Type B pancreatic cell (in vitro differentiated cells): ENCODE measurements around the gene PEAK1. TPM values are rescaled to one million over a fixed set of nuclear protein-coding genes. Genes with fewer than 3 reads are reported as not detected.
"Not testable (repeated sequence)": the region's sequence is repeated elsewhere in the genome, so short reads cannot be mapped to it uniquely, and the experiment has no call there.

ENCODE experiments used
- DNase-seq: peaks from one replicate; pipeline ENCODE4 v3.0.0; 2021; ENCODE audit warnings: mixed read lengths; ENCODE audit not compliant: unreplicated experiment; ENCODE audit errors: extremely low spot score
- H3K27ac Mint-ChIP-seq: 2 replicates; pipeline ENCODE4 v1.8.0; 2021; ENCODE audit warnings: mild to moderate bottlenecking, mixed read lengths
- H3K27me3 Mint-ChIP-seq: 2 replicates; pipeline ENCODE4 v1.8.0; 2021; ENCODE audit warnings: mixed read lengths
- H3K36me3 Mint-ChIP-seq: 2 replicates; pipeline ENCODE4 v1.8.0; 2021; ENCODE audit warnings: mixed read lengths
- H3K4me1 Mint-ChIP-seq: one replicate; pipeline ENCODE4 v1.8.0; 2021; ENCODE audit warnings: mixed read lengths; ENCODE audit not compliant: unreplicated experiment
- H3K4me3 Mint-ChIP-seq: 2 replicates; pipeline ENCODE4 v1.8.0; 2021; ENCODE audit warnings: mild to moderate bottlenecking, mixed read lengths
- H3K9me3 Mint-ChIP-seq: 2 replicates; pipeline ENCODE4 v1.8.0; 2021; ENCODE audit warnings: mixed read lengths
- total RNA-seq: library from RNA; stranded (reverse); gene quantifications from 2 replicates; pipeline ENCODE4 v1.2.1, GENCODE V29; 2021; ENCODE audit warnings: low replicate concordance
- TF ChIP-seq, protein P1 (sequence below): fragments of 200-600 bp; sonication (generic); conservative IDR thresholded peaks from 2 replicates; pipeline ENCODE4 v1.5.0; 2021; ENCODE audit warnings: antibody characterized with exemption, mild to moderate bottlenecking

The PEAK1 gene
- total RNA-seq, 1 donor from 2014 or later = 35.0 TPM

DNA sequence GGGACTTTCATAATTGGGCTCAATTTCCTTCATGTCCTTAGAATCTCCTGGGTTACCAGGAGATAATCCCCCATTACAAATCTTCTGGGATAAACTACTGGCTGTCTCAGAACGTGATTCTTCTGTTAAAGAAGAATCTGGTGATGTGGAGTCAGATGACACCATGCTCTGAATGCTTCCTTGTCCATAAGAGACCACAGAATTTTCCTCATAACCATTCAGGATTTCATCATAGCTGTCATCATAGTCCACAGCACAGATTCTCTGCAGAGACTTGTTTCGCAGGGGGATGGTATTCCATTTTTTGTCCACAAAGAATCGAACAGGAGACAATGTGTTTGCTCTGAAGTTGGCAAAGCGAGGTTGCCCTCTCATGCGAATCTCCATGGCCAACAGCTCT is 239.1 kb downstream of the PEAK1 start:
- no peaks in the 10 kb centered on the region for H3K9me3 Mint-ChIP-seq
- TF ChIP-seq, protein P1, sequence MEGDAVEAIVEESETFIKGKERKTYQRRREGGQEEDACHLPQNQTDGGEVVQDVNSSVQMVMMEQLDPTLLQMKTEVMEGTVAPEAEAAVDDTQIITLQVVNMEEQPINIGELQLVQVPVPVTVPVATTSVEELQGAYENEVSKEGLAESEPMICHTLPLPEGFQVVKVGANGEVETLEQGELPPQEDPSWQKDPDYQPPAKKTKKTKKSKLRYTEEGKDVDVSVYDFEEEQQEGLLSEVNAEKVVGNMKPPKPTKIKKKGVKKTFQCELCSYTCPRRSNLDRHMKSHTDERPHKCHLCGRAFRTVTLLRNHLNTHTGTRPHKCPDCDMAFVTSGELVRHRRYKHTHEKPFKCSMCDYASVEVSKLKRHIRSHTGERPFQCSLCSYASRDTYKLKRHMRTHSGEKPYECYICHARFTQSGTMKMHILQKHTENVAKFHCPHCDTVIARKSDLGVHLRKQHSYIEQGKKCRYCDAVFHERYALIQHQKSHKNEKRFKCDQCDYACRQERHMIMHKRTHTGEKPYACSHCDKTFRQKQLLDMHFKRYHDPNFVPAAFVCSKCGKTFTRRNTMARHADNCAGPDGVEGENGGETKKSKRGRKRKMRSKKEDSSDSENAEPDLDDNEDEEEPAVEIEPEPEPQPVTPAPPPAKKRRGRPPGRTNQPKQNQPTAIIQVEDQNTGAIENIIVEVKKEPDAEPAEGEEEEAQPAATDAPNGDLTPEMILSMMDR = no peak

GRCh38 chr15:77180270-77180669 is 239.6 kb downstream of the PEAK1 start:
- peaks cover 7% of the 10 kb centered on the region for H3K4me1 Mint-ChIP-seq

More for the DNA sequence above, 239.1 kb downstream of the PEAK1 start:
- no peak for DNase-seq
- H3K27ac Mint-ChIP-seq = no peak overlapping the region
- no peaks in the 10 kb centered on the region for H3K27me3 Mint-ChIP-seq
- H3K4me1 Mint-ChIP-seq = peaks cover 12% of the 10 kb centered on the region
- no peak overlapping the region for H3K4me3 Mint-ChIP-seq
- H3K36me3 Mint-ChIP-seq = peaks cover 10% of the 10 kb centered on the region

GRCh38 chr15:77179541-77179998 is 240.3 kb downstream of the PEAK1 start:
- no peaks in the 10 kb centered on the region for H3K9me3 Mint-ChIP-seq
- no peaks in the 10 kb centered on the region for H3K27me3 Mint-ChIP-seq
- peaks cover under 1% of the 10 kb centered on the region for H3K4me1 Mint-ChIP-seq
- H3K27ac Mint-ChIP-seq = no peak overlapping the region
- DNase-seq = no peak
- TF ChIP-seq, protein P1 = no peak
- H3K36me3 Mint-ChIP-seq = peaks cover 10% of the 10 kb centered on the region
- H3K4me3 Mint-ChIP-seq = no peak overlapping the region

More at GRCh38 chr15:77180270-77180669, 239.6 kb downstream of the PEAK1 start:
- Mint-ChIP-seq H3K27me3 (no peaks in the 10 kb centered on the region), H3K36me3 (peaks cover 10% of the 10 kb centered on the region), H3K4me3 (no peak overlapping the region), H3K27ac (no peak overlapping the region), H3K9me3 (no peaks in the 10 kb centered on the region)
- TF ChIP-seq, protein P1 = no peak
- DNase-seq = no peak

- Mint-ChIP-seq H3K4me3 (no peak overlapping the region), H3K27ac (no peak overlapping the region), H3K9me3 (peaks cover 3% of the 10 kb centered on the region), H3K36me3 (peaks cover 15% of the 10 kb centered on the region), H3K27me3 (no peaks in the 10 kb centered on the region), H3K4me1 (peaks cover 4% of the 10 kb centered on the region)
- DNase-seq = no peak
- TF ChIP-seq, protein P1 = no peak
These were observed 241.5 kb downstream of the PEAK1 start for GRCh38 chr15:77178411-77178810.

DNA sequence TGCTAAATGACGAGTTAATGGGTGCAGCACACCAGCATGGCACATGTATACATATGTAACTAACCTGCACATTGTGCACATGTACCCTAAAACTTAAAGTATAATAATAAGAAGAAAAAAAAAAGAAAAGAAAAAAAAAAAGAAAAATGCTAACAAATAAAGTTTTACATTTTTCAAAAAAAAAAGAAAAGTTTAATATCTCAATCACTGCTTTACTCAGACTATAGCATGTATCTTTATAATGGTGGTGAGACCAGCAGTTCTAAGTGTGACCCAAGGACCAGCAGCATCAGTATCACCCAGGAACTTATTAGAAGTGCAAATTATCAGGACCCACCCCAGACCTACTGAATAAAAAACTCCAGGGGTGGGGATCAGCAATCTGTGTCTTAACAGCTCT is 243.8 kb downstream of the PEAK1 start:
- not testable (repeated sequence) for H3K27ac Mint-ChIP-seq, H3K9me3 Mint-ChIP-seq, H3K4me1 Mint-ChIP-seq, H3K4me3 Mint-ChIP-seq, DNase-seq, H3K27me3 Mint-ChIP-seq, H3K36me3 Mint-ChIP-seq

GRCh38 chr15:77173487-77173886 is 246.4 kb downstream of the PEAK1 start:
- peak overlapping the region; percentile 71 for H3K27ac Mint-ChIP-seq
- H3K27me3 Mint-ChIP-seq = no peaks in the 10 kb centered on the region
- peak overlapping the region; percentile 25 for H3K4me3 Mint-ChIP-seq
- peaks cover 6% of the 10 kb centered on the region for H3K9me3 Mint-ChIP-seq
- DNase-seq = no peak
- H3K36me3 Mint-ChIP-seq = peaks cover 6% of the 10 kb centered on the region
- TF ChIP-seq, protein P1 = no peak
- H3K4me1 Mint-ChIP-seq = peaks cover 5% of the 10 kb centered on the region
